GM18951 (cell line): ENCODE results near the gene JDP2.

Experiments used
- POLR2A ChIP-seq: IDR thresholded peaks from 4 replicates; pipeline ENCODE4 v1.6.1; 2011; ENCODE audit warnings: mild to moderate bottlenecking; ENCODE audit not compliant: insufficient read length, insufficient read depth; ENCODE audit errors: extremely low read depth
- in situ Hi-C: fragments of 300-500 bp; cut with MboI; formaldehyde crosslinking; loops from one replicate; pipeline ENCODE4 v1.12.0; 2022; ENCODE audit warnings: low sequenced_read_pairs, mixed read lengths, inconsistent platforms; ENCODE audit not compliant: unreplicated experiment

The JDP2 gene

DNA sequence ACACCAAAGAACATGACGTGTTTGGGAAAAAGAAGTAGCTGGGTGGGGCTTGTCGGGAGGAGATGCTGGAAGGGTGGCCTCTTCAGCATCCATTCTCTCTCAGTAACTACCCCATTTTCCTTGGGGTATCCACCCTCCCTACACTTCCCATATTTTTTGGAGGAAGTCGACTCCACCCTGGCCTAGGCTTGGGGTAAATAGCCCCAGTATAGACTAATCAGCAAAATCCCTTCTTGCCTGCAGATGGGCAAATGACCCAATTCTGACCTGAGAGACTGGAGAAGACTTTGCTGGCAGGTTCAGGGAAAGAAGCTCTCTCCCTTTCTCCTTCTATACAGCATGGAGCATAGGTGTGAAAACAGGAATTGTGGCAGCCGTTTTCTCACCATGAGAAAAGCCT, 28.5 kb upstream of the JDP2 start:
- no peak for TF ChIP-seq POLR2A

DNA sequence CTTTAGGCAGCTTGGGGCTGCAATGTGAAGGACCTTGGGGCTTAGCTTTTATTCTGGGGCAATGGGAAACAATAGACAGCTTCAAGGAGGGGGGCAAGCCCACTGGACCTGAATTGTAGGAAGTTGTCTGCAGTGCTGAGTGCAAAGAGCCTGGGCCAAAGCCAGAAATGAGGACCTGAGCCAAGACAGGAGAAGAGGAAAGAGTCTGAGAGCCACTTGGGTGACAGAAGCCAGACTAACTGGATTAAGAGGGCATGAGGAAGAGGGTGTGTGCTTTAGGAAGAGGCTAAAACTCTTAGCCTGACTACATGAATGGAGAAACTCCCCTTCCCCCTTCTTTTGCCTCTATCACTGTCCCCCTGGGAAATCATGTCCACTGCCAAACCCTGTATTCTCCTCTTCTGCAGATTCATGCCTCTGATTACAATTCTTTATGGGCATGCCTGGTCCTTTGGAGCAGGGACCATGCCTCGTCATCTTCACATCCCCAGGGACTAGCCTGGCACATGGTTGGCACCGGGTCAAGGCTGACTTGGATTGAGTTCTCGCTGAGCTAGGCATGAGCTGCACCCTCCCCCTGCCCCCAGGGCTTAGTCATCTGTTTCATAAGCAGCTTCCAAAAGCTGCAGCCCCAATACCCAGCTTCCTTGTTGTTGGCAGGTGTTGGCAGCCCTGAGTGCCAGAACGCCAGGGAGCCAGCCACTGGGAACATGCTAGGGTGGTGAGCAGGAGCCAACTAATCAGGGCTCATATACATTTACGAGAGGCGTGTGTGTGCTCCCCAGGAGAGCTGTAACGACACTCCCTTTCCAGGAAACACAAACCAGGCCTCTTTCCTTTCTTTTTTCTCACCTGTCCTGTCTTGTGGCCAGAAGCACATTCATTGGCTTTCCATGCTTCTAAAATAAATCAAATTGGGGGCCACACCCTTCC, 27.7 kb upstream of the JDP2 start:
- in situ Hi-C loops = no loop called here

More for the DNA sequence above, 28.5 kb upstream of the JDP2 start:
- in situ Hi-C loops = no loop called here

DNA sequence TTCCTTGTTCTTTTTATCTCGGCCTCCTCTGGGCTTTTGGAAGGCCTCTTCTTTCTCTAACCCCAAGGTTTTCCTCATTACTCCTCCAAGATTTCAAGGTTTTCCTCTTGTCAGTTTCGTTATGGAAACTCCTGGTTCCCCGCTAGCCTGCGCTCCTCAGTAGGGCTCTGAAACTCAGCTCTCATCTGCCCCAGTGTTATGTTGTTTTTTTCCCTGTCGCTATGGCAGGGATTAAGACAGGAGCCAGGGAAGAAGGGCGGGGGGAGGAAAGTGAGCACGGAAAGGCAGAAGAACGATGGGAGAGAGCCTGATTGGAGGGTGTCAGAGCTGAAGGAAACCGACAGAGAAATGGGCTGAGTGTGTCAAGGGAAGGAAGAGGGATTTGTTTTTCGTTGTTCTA, 26.5 kb upstream of the JDP2 start:
- in situ Hi-C loops = no loop called here
- TF ChIP-seq POLR2A = no peak

More for the DNA sequence above, 27.7 kb upstream of the JDP2 start:
- TF ChIP-seq POLR2A = no peak

DNA sequence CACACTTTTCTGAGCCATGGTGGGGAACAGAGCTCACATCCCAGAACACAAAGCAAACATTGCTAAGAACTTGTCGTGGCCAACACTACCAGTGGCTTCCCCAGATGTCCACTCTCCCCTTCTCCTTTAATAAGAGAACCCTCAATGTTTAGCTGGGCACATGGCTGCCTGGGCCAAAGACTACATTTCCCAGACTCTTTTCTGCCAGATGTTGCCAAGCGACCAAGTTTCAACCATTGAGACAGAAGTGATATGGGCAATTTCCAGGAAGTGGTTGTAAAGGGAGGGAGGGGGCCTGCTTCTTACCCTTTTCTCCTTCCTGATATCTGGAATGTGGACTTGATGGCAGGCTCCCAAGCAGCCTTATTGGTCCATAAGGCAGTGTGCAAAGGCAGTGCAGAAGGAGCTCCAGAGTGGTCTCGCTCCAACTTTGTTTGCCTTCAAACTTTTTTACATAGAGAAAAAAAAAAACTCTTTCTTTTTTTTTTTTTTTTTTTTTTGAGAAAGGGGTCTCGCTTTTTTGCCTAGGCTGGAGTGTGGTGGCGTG, 24.9 kb upstream of the JDP2 start:
- in situ Hi-C loops = no loop called here
- no peak for TF ChIP-seq POLR2A

DNA sequence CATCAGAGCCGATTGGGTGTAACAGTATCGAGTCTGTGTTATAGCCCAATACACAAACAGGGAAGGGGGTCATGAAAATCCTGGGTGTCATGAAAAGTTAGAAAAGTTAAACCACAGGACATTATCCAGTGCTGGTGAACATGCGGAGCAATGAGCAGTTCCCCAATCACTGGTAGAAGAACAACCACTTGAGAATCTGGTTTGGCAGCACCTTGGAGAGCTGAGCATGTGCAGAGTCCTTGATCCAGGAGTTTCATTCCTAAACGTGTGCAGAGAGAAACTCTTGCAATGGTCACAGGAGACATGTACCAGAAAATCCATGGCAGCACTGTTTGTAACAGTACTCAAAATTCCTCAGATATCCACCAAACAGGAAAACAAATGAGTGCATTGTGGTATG, 23.0 kb upstream of the JDP2 start:
- TF ChIP-seq POLR2A = no peak
- in situ Hi-C loops = no loop called here

DNA sequence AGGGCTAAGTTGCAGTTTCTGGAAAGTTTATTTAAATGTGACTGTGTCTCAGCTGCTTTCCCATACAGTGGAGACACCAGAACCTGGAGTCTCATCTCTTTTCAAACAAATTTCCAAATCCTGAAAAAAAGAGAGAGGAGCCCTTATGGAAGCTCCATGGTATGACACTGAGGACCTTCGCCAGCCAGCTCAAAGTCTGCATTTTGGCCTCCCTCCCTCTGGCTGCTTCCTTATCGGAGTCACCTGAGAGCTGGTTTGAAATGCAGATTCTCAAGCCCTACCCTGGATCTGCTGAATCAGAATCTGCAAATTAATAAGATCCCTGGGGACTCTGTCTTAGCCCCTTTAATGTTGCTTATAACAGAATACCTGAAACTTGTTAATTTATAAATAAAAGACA, 21.7 kb upstream of the JDP2 start:
- in situ Hi-C loops = no loop called here
- no peak for TF ChIP-seq POLR2A

DNA sequence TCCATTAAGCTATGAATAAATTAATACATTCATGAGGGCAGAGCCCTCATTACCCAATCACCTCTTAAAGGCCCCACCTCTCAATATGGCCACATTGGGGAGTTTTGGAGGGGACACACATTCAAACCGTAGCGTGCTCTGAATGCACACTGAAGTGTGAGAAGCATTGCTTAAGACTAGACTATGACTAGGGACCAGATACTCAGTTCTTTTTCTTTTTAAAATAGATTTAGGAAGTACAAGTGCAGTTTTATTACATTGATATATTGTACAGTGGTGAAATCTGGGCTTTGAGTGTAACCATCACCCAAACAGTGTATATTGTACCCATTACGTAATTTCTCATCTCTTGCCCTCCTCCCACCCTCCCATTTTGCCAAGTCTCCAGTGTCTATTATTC, 21.0 kb upstream of the JDP2 start:
- in situ Hi-C loops = no loop called here
- TF ChIP-seq POLR2A = no peak

DNA sequence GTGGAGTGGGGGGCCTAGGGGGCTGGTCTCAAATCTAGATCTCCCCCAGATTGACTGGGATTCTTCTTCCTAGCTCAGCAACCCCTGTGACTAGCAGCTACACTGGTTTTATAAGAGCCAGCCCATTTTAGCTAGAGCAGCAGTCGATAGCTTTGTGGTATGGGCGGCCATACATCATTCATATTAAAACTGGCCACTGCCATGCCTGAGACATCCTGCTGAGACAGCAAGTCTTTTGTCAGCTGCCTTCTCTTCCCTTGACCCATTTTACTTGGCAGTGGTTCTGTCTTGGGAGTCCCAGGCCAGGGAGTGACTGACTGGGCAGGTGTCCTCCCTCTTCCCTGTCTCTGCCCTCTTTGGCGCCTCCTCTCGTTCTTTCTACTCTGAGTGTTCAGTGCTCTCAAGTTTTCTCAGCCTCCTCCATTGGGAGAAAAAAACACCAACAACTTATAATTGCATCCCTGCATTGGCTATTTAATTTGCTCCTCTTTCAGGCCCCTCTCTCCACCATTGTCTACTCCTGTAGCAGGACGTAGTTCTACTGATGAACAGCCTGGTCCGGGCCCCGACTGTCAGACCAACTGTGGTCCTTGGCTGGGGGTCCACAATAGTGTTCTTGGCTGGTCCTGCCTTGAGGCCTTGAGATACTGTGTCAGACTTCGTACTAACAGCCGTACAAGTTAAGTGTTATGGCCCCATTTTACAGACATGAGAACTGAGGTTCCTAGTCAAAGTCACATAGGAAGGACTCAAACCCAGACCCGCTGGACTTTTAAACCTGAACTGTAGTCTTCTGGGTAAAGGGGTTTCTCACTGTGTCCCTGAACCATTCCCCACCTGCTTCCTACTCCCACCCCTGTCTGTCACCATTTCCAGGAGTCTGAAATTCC, 18.3 kb upstream of the JDP2 start:
- no peak for TF ChIP-seq POLR2A
- in situ Hi-C loops = no loop called here

DNA sequence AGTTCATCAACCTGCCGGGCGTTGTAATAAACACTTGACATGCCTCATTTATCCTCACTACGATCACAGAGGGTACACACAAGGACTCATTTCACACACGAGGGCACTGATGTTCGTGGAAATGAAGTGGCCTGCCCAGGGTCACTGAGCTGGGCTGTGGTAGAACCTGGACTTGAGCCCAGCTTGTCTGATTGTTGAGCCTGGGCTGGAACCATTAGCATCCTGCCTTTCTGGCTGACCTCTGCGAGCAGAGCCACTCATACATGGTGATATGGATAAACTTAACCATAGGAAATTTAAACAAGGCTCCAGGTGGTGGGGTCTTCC, 16.6 kb upstream of the JDP2 start:
- in situ Hi-C loops = no loop called here
- TF ChIP-seq POLR2A = no peak

DNA sequence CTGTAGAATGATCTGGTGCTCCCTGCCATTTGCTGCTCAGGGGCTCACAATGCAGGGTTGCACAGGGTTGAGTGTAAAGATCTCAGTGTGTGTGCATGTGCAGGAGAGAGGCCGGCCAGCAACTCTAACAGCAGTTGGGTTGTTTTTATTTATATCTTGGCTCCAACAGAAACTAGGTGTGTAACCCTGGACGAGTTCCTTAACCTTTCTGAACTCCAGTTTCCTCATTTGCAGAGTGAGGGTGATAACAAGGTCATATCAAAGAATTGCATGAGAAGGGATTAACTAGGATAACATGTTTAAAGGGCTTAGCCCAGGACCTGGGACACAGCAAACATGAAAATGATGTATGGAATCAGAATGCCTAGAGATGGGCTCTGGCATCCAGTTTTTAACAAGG, 14.8 kb upstream of the JDP2 start:
- in situ Hi-C loops = no loop called here

DNA sequence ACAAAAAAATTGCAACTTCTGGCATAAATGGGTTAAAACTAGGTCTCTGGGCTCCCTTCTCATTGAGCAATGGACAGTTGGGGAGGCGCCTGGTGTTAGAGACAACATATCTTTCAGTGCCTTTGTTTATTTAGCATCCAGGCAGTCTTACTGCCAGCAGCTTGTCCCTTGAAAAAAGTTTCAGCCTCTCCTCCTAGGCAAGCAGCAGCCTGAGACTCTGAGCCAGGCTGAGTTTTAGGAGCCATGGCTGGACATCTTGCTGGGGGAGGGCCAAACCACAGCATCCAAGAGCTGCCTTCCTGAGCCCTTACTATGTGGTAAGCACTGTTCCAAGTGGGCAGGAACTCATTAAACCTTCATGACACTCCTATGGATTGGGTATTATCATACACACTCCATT, 10.1 kb upstream of the JDP2 start:
- TF ChIP-seq POLR2A = no peak
- in situ Hi-C loops = no loop called here

More for the DNA sequence above, 14.8 kb upstream of the JDP2 start:
- no peak for TF ChIP-seq POLR2A

DNA sequence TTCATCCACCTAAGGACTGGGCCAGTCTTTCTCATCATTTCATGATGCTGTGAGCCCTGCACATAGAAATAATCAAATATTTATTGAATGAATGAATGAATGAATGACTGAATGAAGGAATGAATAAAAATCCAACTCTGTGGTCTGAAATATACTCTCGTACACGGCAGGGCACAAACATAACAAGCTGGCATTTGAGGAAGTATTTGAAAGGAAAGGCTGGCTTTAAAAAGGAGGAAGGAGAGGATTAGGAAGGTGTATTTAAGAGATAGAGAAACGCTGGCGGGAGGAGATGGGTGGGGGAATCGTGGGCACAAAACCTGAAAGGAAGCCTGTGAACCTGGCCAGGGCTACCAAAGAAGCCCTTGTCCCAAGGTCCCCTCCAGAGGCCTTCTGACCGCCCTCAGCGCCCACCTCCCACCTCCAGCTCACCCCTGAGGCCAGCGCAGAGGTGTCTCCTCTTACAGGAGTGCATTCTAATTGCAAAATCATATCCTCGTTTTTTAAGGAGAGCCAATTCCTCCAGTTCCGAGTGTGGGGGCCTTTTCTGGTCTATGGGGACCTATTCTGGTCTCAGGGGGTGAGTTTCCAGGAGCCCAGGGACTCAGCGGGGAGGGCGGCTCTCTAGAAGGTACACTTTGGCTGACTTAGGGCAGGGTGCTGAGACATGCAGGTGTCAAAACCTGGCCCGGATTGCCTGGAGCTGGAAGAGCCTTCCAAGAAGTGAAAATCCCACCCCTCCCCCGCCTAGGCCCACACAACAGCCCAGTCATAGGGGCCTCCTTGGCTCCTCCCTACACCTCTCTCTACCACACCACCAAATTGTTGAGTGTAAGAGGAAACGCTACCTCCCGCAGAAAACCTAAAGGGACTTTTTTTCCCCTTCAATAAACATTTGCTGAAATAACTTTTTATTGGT, 8.7 kb upstream of the JDP2 start:
- no peak for TF ChIP-seq POLR2A
- in situ Hi-C loops = no loop called here
